K562 (cell line): Measurements from ENCODE around the gene PAFAH1B2. TPM values are rescaled to one million over a fixed set of nuclear protein-coding genes. Genes with fewer than 3 reads are reported as not detected.

Source experiments
- BDP1 ChIP-seq: IDR thresholded peaks from 3 replicates; pipeline ENCODE4 v1.6.1; 2011; ENCODE audit not compliant: insufficient read length, insufficient read depth
- C11orf30 ChIP-seq: fragments of 450-650 bp; IDR thresholded peaks from 2 replicates; pipeline ENCODE4 v1.6.1; 2016; ENCODE audit warnings: low read depth, mild to moderate bottlenecking
- CBX1 ChIP-seq: sonication (generic); IDR thresholded peaks from 2 replicates; pipeline ENCODE4 v1.6.1; 2016; ENCODE audit warnings: antibody characterized with exemption, low read depth, mild to moderate bottlenecking
- ERF ChIP-seq: fragments of 450-650 bp; formaldehyde crosslinking; IDR thresholded peaks from 2 replicates; pipeline ENCODE4 v1.4.0; 2020; ENCODE audit warnings: mild to moderate bottlenecking, mixed read lengths
- FOXJ2 ChIP-seq: fragments of 200-800 bp; sonication (Bioruptor generic); IDR thresholded peaks from 2 replicates; pipeline ENCODE4 v1.6.1; 2016; ENCODE audit warnings: missing genetic modification characterization, missing compliant biosample characterization
- LEF1 ChIP-seq: fragments of 450-650 bp; IDR thresholded peaks from 2 replicates; pipeline ENCODE4 v1.6.1; 2016; ENCODE audit warnings: mild to moderate bottlenecking
- MYNN ChIP-seq, 2 experiments: sonication (generic); formaldehyde crosslinking in 1 of 2; IDR thresholded peaks; 2 replicates each; pipeline versions ENCODE4 v1.5.0 to v1.6.1; 2016 to 2020; ENCODE audit warnings: antibody characterized with exemption in 1 of 2, missing genetic modification reagents in 1 of 2
- PTBP1 ChIP-seq: fragments of 200-400 bp; formaldehyde crosslinking; IDR thresholded peaks from 2 replicates; pipeline ENCODE4 v1.6.1; 2017; ENCODE audit warnings: low read depth, low read length
- RBM22 ChIP-seq: fragments of 200-400 bp; formaldehyde crosslinking; IDR thresholded peaks from 2 replicates; pipeline ENCODE4 v1.6.1; 2018; ENCODE audit warnings: low read length, low read depth; ENCODE audit not compliant: poor library complexity, severe bottlenecking
- SAFB ChIP-seq: fragments of 200-400 bp; formaldehyde crosslinking; IDR thresholded peaks from 2 replicates; pipeline ENCODE4 v1.6.1; 2017; ENCODE audit warnings: low read depth, low read length, borderline replicate concordance
- ZC3H11A ChIP-seq: IDR thresholded peaks from 2 replicates; pipeline ENCODE4 v1.6.1; 2012; ENCODE audit warnings: low read depth, low read length, improper control_type of control experiment
- ZMIZ1 ChIP-seq, 2 experiments: fragments of 150-350 bp in 1 of 2; IDR thresholded peaks; 2 replicates each; pipeline ENCODE4 v1.6.1; 2012 to 2016; ENCODE audit warnings: low read depth in 2 of 2, low read length in 2 of 2, mild to moderate bottlenecking in 1 of 2, moderate library complexity in 1 of 2
- ZNF146 ChIP-seq: IDR thresholded peaks from one replicate; pipeline ENCODE4 v1.6.1; 2018; ENCODE audit warnings: missing compliant biosample characterization; ENCODE audit not compliant: unreplicated experiment
- ZNF347 ChIP-seq: fragments of 450-650 bp; formaldehyde crosslinking; IDR thresholded peaks from 2 replicates; pipeline ENCODE4 v1.4.0; 2020; ENCODE audit warnings: low read depth, mild to moderate bottlenecking, moderate library complexity
- ZNF77 ChIP-seq: fragments of 250-450 bp; sonication (Bioruptor Pico); IDR thresholded peaks from 2 replicates; pipeline ENCODE4 v1.5.0; 2020
- polyA plus RNA-seq, 8 experiments: library from polyadenylated mRNA; depleted of rRNA in 4 of 8; stranded (reverse) in 5 of 8; unstranded in 3 of 8; fragments of >200 nt; fragmentation: Nextera tagmentation in 2 of 8; fragmentation: Illumina TruSeq in 1 of 8; extraction: Ambion mirVana in 2 of 8; extraction: Trizol in 1 of 8; gene quantifications; 2 replicates each; pipeline versions ENCODE4 v1.2.1 to v1.2.3, GENCODE V29; 2011 to 2014; ENCODE audit warnings: inconsistent platforms in 1 of 8, missing spikeins in 1 of 8
- total RNA-seq, 7 experiments: library from RNA; depleted of rRNA in 6 of 7; stranded (reverse); fragments of >200 nt in 6 of 7; fragmentation: Illumina TruSeq in 2 of 7; extraction: Trizol in 2 of 7; gene quantifications; 2 replicates each; pipeline versions ENCODE4 v1.2.1 to v1.2.3, GENCODE V29; 2011 to 2021; ENCODE audit warnings: low replicate concordance in 1 of 7
- TF ChIP-seq, protein P1 (sequence below): sonication (generic); formaldehyde crosslinking; IDR thresholded peaks from 2 replicates; pipeline ENCODE4 v1.9.0; 2022; ENCODE audit warnings: mild to moderate bottlenecking, missing genetic modification reagents
- TF ChIP-seq, protein P2 (sequence below), 2 experiments: fragments of 450-650 bp; IDR thresholded peaks; 2 replicates each; pipeline ENCODE4 v1.6.1; 2016; ENCODE audit warnings: mild to moderate bottlenecking in 2 of 2, borderline replicate concordance in 1 of 2, low read depth in 1 of 2, moderate library complexity in 1 of 2

Gene PAFAH1B2
- total and polyA plus RNA-seq, 9 of the 15 experiments (the other 6 are each of a cell fraction or from before 2014, with no cell fraction given): 27.8 to 94.7 (median 64.9) TPM

DNA sequence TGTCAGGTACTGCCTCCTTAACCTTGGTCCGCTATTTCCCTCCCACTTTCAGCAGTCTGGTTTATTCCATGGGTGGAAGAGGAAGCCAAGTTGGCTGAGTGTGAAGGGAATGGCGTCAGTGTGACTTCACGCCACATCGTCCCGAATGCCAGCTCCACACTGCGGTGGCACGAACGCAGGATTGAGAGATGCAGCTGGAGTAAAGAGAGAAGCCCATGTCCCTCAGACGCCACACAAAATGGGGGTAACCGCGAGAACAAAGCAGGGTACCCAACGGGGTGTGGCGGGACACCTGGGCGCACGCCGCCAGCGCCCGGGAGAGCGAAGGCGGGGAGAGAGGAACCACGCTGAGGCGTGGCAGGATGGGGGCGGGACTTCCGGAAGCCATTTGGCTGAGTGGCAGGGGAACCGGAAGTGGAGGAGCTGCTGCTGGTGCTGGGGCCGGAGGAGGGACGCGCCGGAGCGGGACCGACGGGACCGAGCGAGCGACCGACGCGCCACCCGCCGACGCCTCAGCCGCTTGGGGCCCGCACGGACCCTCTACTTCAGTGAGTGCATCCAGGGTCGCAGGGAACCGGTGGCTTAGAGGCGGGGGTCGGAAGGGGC lies at the start of gene PAFAH1B2 (continued):
- no peak for TF ChIP-seq ZNF146
- TF ChIP-seq FOXJ2 (tag): no peak
- TF ChIP-seq SAFB: no peak
- no peak for TF ChIP-seq ZC3H11A
- no peak for TF ChIP-seq LEF1
- TF ChIP-seq ZNF347 (CRISPR knock-in tag): no peak
- peak; percentile 74 for TF ChIP-seq MYNN (IDR thresholded peaks at IDR 0.05)
- no peak for TF ChIP-seq MYNN (CRISPR knock-in tag; IDR thresholded peaks at IDR 0.05)
- no peak for TF ChIP-seq ZNF77 (CRISPR knock-in tag)
- TF ChIP-seq RBM22: no peak
- TF ChIP-seq, protein P1, sequence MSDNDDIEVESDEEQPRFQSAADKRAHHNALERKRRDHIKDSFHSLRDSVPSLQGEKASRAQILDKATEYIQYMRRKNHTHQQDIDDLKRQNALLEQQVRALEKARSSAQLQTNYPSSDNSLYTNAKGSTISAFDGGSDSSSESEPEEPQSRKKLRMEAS (CRISPR knock-in tag): peak; percentile 90
- TF ChIP-seq C11orf30: no peak
- TF ChIP-seq CBX1: peak; percentile 36; the same call in 1 of the 2 replicates
- no peak for TF ChIP-seq BDP1
- no peak for TF ChIP-seq PTBP1
- no peak for TF ChIP-seq ERF (CRISPR knock-in tag)
- TF ChIP-seq ZMIZ1 (IDR thresholded peaks at IDR 0.05; ENCODE audit: low read depth in 2 of 2, low read length in 2 of 2): peak in 1 of 2 experiments; percentile 41; a peak in 2 of 4 replicates
- TF ChIP-seq, protein P2, sequence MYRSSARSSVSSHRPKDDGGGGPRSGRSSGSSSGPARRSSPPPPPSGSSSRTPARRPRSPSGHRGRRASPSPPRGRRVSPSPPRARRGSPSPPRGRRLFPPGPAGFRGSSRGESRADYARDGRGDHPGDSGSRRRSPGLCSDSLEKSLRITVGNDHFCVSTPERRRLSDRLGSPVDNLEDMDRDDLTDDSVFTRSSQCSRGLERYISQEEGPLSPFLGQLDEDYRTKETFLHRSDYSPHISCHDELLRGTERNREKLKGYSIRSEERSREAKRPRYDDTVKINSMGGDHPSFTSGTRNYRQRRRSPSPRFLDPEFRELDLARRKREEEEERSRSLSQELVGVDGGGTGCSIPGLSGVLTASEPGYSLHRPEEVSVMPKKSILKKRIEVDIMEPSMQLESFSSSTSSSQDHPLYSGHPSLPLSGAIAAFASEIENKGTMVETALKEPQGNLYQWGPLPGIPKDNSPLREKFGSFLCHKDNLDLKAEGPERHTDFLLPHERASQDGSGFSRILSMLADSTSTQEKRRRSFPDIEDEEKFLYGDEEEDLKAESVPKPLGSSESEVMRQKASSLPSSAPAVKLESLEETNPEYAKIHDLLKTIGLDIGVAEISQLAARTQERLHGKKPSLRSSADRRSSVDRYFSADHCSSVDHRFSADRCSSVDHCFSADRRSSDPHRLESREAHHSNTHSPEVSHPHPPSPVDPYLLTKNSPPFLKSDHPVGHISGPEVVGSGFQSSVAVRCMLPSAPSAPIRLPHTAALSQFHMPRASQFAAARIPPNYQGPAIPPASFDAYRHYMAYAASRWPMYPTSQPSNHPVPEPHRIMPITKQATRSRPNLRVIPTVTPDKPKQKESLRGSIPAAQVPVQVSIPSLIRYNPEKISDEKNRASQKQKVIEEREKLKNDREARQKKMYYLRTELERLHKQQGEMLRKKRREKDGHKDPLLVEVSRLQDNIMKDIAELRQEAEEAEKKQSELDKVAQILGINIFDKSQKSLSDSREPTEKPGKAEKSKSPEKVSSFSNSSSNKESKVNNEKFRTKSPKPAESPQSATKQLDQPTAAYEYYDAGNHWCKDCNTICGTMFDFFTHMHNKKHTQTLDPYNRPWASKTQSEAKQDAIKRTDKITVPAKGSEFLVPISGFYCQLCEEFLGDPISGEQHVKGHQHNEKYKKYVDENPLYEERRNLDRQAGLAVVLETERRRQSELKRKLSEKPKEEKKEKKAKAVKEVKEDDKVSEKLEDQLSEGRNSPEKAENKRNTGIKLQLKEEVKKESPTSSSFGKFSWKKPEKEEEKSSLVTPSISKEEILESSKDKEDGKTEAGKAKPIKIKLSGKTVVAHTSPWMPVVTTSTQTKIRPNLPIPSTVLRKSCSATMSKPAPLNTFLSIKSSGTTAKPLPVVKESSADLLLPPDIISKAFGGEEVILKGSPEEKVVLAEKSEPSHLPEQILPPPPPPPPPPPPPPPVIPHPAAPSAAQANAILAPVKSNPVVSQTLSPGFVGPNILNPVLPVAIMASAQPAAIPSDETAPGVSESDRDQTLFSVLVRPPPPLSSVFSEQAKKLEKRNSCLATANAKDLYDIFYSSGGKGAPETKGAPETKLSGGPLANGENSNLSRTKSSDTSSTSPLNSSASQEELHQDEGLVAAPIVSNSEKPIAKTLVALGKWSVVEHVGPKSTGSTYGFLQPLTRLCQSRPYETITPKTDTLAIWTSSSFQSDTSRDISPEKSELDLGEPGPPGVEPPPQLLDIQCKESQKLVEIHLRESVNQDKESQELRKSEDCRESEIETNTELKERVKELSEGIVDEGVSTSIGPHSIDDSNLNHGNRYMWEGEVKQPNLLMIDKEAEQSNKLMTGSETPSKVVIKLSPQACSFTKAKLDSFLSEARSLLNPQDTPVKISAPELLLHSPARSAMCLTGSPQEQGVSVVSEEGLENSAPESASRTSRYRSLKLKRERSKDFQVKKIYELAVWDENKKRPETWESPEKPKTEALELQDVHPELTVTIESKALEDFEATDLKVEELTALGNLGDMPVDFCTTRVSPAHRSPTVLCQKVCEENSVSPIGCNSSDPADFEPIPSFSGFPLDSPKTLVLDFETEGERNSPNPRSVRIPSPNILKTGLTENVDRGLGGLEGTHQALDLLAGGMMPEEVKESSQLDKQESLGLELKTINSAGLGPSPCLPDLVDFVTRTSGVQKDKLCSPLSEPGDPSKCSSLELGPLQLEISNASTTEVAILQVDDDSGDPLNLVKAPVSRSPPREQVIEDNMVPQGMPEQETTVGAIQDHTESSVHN (IDR thresholded peaks at IDR 0.05; ENCODE audit: borderline replicate concordance in 1 of 2, low read depth in 1 of 2): peak in 1 of 2 experiments; percentile 30; a peak in 1 of 4 replicates
